ENCODE results near the gene FSIP1. TPM values are rescaled to one million over a fixed set of nuclear protein-coding genes. Genes with fewer than 3 reads are reported as not detected.

Gene FSIP1
- total RNA-seq, 1 donor from 2014 or later, result 0.71 TPM

DNA sequence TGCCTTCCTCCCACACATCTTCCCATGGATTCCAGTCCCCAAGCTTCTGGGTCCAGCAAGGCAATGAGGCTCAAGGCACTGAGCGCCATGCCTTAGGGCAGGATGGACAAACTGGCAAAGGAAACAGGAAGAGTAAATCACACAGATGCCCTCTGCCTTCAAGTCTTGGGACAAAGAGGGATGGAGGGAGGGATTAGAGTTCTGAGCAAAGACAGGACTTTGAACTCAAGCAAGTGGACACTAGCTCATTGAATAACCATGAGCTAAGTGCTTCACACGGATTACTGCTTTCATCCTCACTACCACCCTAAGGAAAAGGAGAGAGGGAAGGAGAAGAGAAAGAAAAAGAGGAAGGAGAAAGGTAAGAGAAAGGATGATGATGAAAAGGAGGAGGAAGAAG, 209.4 kb downstream of the FSIP1 start:
- H3K27me3 ChIP-seq (ENCODE audit: control insufficient read depth, insufficient read depth, low read length), result no peaks in the 10 kb centered on the region
- TF ChIP-seq, protein P1, sequence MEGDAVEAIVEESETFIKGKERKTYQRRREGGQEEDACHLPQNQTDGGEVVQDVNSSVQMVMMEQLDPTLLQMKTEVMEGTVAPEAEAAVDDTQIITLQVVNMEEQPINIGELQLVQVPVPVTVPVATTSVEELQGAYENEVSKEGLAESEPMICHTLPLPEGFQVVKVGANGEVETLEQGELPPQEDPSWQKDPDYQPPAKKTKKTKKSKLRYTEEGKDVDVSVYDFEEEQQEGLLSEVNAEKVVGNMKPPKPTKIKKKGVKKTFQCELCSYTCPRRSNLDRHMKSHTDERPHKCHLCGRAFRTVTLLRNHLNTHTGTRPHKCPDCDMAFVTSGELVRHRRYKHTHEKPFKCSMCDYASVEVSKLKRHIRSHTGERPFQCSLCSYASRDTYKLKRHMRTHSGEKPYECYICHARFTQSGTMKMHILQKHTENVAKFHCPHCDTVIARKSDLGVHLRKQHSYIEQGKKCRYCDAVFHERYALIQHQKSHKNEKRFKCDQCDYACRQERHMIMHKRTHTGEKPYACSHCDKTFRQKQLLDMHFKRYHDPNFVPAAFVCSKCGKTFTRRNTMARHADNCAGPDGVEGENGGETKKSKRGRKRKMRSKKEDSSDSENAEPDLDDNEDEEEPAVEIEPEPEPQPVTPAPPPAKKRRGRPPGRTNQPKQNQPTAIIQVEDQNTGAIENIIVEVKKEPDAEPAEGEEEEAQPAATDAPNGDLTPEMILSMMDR (IDR thresholded peaks at IDR 0.05; ENCODE audit: insufficient read depth, low read length, poor library complexity, severe bottlenecking), result no peak
- no peak overlapping the region for H3K4me3 ChIP-seq (ENCODE audit: low read depth, low read length)
- H3K36me3 ChIP-seq (ENCODE audit: control insufficient read depth, insufficient read depth, low read length), result no peaks in the 10 kb centered on the region
- DNase-seq (ENCODE audit: low read depth), result no peak

DNA sequence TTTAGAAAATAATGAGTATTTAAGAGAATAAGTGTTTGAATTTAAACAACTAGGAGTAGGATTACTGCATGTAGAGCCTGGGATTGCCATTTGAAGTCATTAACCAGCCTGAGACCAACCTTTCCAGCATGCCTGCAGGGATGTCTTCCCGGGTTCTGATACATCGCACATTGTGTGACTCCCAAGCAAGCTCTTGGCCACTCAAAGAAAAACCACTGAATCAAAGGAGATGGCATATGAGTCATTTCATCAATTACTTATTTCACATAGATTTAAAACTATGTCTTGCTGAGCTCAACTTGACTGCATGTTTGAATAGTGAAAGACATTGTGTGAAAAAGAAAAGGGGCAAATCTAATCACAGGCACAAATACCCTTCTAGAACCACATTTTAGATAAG, 216.8 kb downstream of the FSIP1 start:
- Histone ChIP-seq H3K27me3 (ENCODE audit: control insufficient read depth, insufficient read depth, low read length) (no peaks in the 10 kb centered on the region), H3K4me3 (ENCODE audit: low read depth, low read length) (no peak overlapping the region), H3K36me3 (ENCODE audit: control insufficient read depth, insufficient read depth, low read length) (no peaks in the 10 kb centered on the region)
- TF ChIP-seq, protein P1 (IDR thresholded peaks at IDR 0.05; ENCODE audit: insufficient read depth, low read length, poor library complexity, severe bottlenecking), result no peak
- DNase-seq (ENCODE audit: low read depth), result no peak

DNA sequence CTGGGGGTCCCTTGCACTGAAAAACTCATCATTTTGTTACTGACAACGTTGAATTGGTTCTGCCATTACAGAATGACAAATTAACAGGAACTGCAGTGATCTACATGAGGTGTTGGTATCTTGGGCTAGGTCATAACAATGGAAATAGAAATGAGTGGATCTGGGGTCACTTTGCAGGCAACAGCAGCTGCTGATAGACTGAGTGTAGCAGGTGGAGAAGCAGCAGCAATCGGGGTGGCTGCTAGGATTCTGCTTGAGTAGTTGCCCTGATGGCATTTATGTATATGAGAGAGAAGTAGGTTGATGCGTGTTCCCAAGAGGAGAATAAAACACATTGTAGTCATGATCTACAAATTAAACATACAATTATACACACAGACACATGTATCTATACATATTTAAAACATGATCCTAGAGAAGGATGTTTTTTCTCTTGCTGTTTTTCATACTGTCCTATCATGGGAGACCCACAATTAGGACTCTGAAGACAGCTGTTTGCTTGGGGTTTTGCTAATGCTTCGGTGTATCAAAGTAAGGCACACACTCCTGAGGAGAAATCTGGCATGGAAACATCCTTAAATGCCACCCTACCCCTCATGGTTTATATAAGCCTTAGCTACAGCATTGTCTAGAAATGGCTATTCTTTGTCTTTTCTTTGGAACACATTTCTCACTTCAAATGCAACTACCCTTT, 217.5 kb downstream of the FSIP1 start:
- H3K4me3 ChIP-seq (ENCODE audit: low read depth, low read length), result no peak overlapping the region
- DNase-seq (ENCODE audit: low read depth), result no peak
- TF ChIP-seq, protein P1 (IDR thresholded peaks at IDR 0.05; ENCODE audit: insufficient read depth, low read length, poor library complexity, severe bottlenecking), result no peak

DNA sequence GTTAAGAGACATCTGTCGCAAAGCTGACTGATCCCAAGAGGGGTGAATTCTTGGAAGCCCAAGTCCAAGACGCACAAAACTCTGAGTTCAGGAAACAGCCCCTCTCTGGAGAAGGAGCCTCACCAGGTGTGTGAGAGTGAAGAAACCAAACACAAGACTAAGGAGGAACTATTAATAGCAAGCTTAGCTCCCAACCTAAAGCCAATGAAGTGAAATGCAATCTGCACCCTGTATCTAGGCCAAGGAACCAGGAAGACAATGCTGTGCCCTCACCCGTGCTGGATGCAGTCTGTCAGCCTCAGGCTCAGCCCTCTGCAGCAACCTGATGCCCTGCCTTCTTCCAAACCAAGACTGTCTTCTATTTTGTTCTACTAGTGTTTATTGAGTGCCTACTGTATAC, 224.2 kb downstream of the FSIP1 start:
- Histone ChIP-seq H3K4me3 (ENCODE audit: low read depth, low read length) (no peak overlapping the region), H3K27me3 (ENCODE audit: control insufficient read depth, insufficient read depth, low read length) (no peaks in the 10 kb centered on the region), H3K36me3 (ENCODE audit: control insufficient read depth, insufficient read depth, low read length) (no peaks in the 10 kb centered on the region)
- TF ChIP-seq, protein P1 (IDR thresholded peaks at IDR 0.05; ENCODE audit: insufficient read depth, low read length, poor library complexity, severe bottlenecking), result no peak
- DNase-seq (ENCODE audit: low read depth), result no peak

More for the DNA sequence above, 217.5 kb downstream of the FSIP1 start:
- H3K36me3 ChIP-seq (ENCODE audit: control insufficient read depth, insufficient read depth, low read length), result no peaks in the 10 kb centered on the region
- no peaks in the 10 kb centered on the region for H3K27me3 ChIP-seq (ENCODE audit: control insufficient read depth, insufficient read depth, low read length)

DNA sequence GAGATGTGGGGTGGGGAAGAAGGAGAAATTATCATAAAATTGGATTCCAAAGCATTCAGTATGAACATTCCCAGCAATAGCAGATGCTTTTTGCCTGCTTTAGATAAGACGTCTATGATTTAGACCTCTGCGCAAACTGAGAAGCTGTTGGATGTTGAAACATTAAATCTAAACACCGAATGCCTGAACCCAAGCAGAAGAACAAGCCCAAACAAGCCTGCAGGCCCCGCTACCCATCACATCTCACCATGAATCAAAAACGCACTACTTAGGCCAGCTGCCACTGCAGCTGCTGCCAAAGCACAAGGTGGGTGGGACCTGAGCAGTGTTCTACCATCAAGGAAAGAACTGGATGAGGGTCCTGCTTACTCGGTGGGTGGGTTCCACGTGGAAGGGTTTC, 226.2 kb downstream of the FSIP1 start:
- no peak overlapping the region for H3K4me3 ChIP-seq (ENCODE audit: low read depth, low read length)
- no peaks in the 10 kb centered on the region for H3K27me3 ChIP-seq (ENCODE audit: control insufficient read depth, insufficient read depth, low read length)
- H3K36me3 ChIP-seq (ENCODE audit: control insufficient read depth, insufficient read depth, low read length), result no peaks in the 10 kb centered on the region
- TF ChIP-seq, protein P1 (IDR thresholded peaks at IDR 0.05; ENCODE audit: insufficient read depth, low read length, poor library complexity, severe bottlenecking), result no peak
- no peak for DNase-seq (ENCODE audit: low read depth)

DNA sequence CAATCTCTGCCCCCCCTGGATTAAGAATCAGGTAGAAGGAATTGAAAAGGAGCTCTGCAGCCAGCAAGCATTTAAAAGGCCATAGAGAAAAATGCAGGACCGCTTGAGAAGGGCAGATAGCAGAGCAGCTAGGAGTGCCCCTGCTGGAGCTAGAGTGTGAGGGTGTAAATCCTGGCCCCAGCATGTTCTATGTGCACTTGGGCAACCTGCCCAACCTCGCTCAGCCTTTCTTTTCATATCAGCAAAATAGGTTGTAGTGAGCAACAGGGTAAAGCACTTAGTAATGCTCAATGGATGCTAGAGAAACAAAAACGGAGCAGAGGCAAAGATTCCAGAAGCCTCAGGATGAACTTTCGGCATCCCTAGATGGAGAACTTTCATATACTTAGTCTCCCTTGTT, 226.8 kb downstream of the FSIP1 start:
- H3K4me3 ChIP-seq (ENCODE audit: low read depth, low read length), result no peak overlapping the region
- H3K36me3 ChIP-seq (ENCODE audit: control insufficient read depth, insufficient read depth, low read length), result no peaks in the 10 kb centered on the region
- no peak for DNase-seq (ENCODE audit: low read depth)
- TF ChIP-seq, protein P1 (IDR thresholded peaks at IDR 0.05; ENCODE audit: insufficient read depth, low read length, poor library complexity, severe bottlenecking), result no peak
- no peaks in the 10 kb centered on the region for H3K27me3 ChIP-seq (ENCODE audit: control insufficient read depth, insufficient read depth, low read length)

Data from kidney epithelial cell (primary cell).